ENCODE measurements around the gene LCN10.
"Not testable (repeated sequence)": the region's sequence is repeated elsewhere in the genome, so short reads cannot be mapped to it uniquely, and the experiment has no call there.

LCN10 gene

DNA sequence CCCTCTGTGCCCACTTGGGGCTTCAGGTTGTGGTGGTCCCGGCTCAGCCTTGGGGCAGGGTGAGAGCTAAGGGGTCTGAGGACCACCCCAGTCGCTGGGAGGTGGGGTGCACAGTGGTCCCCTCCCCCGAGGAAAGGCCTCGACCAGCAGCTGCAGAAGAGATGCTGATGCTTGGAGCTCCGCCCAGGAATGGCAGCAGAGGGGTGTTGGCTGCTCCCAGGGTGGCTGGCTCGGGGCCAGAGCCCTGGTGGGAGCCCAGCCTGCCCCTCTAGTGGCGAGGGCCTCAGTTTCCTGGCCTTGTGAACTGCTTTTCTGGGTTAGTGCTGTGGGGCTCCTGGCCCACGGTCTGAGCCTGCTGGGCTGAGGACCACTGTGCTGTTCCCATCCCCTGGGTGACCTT lies 29.2 kb downstream of the LCN10 start:
- H3K4me3 ChIP-seq (replicated peaks in 1 of 2; ENCODE audit: low read depth in 2 of 2, low read length in 2 of 2), result peak overlapping the region; percentile 52 to 54
- DNase-seq (ENCODE audit: low read depth in 2 of 2), result peak in 1 of 2 donors; percentile 43
- TF ChIP-seq, protein P1, sequence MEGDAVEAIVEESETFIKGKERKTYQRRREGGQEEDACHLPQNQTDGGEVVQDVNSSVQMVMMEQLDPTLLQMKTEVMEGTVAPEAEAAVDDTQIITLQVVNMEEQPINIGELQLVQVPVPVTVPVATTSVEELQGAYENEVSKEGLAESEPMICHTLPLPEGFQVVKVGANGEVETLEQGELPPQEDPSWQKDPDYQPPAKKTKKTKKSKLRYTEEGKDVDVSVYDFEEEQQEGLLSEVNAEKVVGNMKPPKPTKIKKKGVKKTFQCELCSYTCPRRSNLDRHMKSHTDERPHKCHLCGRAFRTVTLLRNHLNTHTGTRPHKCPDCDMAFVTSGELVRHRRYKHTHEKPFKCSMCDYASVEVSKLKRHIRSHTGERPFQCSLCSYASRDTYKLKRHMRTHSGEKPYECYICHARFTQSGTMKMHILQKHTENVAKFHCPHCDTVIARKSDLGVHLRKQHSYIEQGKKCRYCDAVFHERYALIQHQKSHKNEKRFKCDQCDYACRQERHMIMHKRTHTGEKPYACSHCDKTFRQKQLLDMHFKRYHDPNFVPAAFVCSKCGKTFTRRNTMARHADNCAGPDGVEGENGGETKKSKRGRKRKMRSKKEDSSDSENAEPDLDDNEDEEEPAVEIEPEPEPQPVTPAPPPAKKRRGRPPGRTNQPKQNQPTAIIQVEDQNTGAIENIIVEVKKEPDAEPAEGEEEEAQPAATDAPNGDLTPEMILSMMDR (IDR thresholded peaks at IDR 0.05; ENCODE audit: low read depth, low read length), result no peak

DNA sequence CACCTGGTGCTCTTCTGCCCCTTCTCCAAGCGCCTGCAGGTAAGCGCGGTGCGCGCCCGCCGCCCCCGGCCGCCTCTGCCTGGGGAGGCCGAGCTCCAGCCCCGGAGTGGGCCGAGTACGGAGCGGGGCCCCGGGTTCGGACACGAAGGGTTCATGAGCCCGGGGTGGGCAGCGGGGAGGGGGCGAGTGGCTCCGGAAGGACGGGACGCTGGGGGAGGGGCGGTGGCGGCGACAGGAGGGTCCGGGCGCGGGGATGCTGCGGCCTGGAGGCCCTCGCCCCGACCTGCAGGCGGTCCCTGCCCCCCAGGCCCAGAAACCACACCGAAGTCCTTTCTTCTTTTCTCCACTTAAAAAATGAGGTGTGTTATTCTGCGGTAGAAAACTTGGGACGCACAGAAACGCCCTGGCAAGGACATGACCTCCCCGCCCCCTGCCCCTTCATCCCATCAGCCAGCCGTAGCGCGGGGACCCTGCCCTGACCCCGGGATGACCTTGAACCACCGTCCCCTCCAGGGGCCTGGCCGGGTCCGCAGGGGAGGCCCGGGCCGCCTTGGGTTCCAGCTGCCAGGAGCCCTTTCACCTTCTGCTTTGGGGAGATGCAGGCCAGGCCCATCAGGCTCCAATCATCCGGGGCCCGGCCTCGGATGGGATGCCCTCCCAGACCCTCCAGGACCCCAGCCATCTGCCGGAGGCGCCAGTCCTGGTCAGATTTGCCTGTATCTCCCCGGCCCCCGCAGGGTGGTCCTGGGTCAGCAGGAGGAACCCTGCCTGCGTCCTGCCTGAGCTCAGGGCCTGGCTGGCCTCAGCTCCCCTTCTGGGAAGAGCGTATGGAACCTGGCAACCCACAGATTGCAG lies 29.8 kb downstream of the LCN10 start:
- TF ChIP-seq, protein P1 (IDR thresholded peaks at IDR 0.05; ENCODE audit: low read depth, low read length), result no peak
- peak overlapping the region; percentile 52 to 54 for H3K4me3 ChIP-seq (replicated peaks in 1 of 2; ENCODE audit: low read depth in 2 of 2, low read length in 2 of 2)
- DNase-seq (ENCODE audit: low read depth in 2 of 2), result no peak

DNA sequence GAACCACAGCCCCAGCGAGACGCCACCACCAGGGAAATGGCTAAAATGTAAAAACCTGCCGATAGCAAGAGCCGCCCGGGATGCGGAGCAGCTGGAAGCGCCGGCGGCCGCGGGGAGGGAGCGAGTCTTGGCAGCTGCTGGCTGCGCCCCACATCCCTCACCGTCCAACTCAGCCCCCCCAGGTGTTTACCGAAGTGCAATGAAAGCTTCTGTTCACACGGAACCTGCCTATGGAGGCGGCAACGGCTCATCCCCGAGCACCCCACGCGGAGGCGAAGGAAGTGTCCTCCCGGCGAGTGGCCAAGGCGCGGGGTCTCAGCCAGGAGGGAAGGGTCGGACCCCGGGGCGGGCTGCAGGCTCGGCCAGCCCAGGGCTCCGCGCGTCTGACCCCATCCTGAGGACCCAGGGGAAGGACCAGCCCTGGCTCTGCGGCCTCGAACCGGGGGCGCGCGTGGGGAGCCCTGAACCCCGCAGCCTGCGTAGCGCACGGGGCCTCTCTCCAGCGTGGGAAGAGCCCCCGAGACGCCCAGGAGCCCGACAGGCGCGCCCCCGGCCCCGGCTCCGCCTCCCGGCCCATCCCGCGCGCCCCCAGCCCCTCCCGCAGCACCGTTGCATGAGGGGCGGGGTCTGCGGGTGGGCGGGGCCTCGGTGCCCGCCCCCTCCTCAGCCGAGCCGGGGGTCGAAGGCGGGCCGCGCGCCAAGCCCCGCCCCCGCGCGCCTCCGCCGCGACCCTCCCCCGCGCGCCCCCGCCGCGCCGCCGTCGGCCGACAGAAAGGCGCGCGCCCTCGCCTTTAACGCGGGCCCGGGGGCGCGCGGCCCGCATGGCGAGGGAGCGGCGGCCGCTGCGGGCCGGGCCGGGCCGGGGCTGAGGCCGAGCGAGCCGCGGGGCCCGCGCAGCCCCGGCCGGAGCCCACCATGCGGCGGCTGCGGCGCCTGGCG lies 30.7 kb downstream of the LCN10 start, which contains the start of gene DIPK1B:
DIPK1B (plus strand) TSS at position 822 of the 939 bp plus-strand sequence; CDS start at position 916, 94 bp downstream.
- peak within 1 kb of the TSS; percentile 52 to 54 for H3K4me3 ChIP-seq (replicated peaks in 1 of 2; ENCODE audit: low read depth in 2 of 2, low read length in 2 of 2)
- no peak for DNase-seq (ENCODE audit: low read depth in 2 of 2)
- TF ChIP-seq, protein P1 (IDR thresholded peaks at IDR 0.05; ENCODE audit: low read depth, low read length), result no peak

DNA sequence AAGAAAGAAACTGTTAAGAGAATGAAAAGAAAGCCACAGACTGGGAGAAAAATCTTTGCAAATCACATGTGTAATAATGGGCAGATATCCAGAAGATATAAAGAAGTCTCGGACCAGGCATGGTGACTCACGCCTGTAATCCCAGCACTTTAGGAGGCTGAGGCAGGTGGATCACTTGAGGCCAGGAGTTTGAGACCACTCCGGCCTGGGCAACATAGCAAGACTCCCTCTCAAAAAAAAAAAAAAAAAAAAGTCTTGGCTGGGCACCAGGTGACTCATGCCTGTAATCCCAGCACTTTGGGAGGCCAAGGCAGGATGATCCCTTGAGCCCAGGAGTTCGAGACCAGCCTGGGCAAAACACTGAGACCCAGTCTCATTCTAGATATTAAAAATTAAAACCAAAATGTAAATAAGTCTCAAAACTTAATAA lies 31.5 kb downstream of the LCN10 start:
- DNase-seq (ENCODE audit: low read depth in 2 of 2), result peak in 1 of 2 donors; percentile 52
- H3K4me3 ChIP-seq (replicated peaks in 1 of 2; ENCODE audit: low read depth in 2 of 2, low read length in 2 of 2), result not testable (repeated sequence)

- DNase-seq (ENCODE audit: low read depth in 2 of 2), result no peak
- TF ChIP-seq, protein P1 (IDR thresholded peaks at IDR 0.05; ENCODE audit: low read depth, low read length), result no peak
- H3K4me3 ChIP-seq (replicated peaks in 1 of 2; ENCODE audit: low read depth in 2 of 2, low read length in 2 of 2), result no peak overlapping the region
These were observed 32.2 kb downstream of the LCN10 start for GRCh38 chr9:136710543-136710942.

DNA sequence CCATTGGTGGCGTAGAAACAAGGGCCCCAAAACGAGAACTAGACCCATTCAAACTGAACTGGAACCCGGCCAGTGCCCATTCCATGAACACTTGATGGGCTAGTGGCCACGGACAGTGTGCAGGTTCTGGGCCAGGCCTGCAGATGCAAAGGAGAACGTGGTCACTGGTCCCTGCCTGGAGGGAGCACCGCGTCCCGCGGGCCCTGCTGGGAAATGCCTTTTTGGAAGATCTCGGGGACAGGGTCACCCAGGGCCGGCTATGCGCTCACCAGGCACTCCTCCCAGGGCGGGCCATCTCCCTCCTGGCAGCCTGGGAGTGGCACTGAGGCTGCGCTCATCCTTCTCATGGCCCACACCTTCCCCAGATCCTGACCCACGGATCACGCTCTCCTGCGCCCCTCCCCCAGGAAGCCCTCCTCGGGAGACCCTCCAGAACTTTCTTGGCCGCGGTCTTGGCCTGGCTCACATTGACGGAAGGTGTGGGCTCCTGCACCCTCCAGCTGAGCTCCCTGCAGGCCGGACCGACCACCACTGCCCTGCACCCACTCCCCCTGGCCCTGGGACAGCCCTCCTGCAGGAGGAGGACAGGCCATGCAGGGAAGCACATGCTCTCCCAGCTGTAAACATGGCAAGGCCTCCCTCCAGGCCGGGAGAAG lies 33.2 kb downstream of the LCN10 start:
- DNase-seq (ENCODE audit: low read depth in 2 of 2), result no peak
- TF ChIP-seq, protein P1 (IDR thresholded peaks at IDR 0.05; ENCODE audit: low read depth, low read length), result no peak
- no peak overlapping the region for H3K4me3 ChIP-seq (replicated peaks in 1 of 2; ENCODE audit: low read depth in 2 of 2, low read length in 2 of 2)

All from cardiac fibroblast (primary cell).